ENCODE measurements around the gene DHX40.
"Not testable (repeated sequence)": the region's sequence is repeated elsewhere in the genome, so short reads cannot be mapped to it uniquely, and the experiment has no call there.

The DHX40 gene

DNA sequence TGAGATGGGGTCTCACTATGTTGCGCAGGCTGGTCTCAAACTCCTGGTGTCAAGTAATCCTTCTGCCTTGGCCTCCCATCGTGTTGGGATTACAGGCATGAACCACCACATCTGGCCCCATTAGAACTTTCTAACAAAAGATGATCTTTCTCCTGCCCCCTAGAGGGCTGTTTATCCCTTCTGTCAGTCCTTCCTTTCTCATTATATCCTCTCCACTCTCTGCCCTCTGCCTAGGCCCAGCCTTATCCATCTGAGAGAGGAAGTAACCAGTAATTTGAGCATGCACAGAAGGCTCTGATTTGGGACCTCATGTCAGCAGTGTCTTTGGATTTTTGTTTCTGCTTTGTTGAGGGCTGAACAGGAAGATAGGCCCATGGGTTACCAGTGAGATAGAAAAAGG lies 4.4 kb upstream of the DHX40 start:
- DNase-seq (ENCODE audit: low read depth): no peak

- DNase-seq (ENCODE audit: low read depth): peak; percentile 2
These were observed 532 bp downstream of the DHX40 start for GRCh38 chr17:59565959-59566324.

DNA sequence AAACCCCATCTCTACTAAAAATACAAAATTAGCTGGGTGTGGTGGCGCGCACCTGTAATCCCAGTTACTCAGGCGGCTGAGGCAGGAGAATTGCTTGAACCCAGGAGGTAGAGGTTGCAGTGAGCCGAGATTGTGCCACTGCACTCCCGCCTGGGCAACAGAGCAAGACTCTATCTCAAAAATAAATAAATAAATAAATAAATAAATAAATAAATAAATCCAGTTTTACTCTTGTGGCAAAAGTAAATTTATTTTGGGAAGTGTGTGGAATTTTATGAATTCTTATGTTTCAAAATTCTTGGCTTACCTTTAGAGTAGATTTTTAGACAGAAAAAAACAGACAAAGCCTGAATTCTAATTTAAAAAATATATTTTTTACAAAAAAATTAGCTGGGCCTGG lies 3.7 kb downstream of the DHX40 start:
- not testable (repeated sequence) for DNase-seq (ENCODE audit: low read depth)

DNA sequence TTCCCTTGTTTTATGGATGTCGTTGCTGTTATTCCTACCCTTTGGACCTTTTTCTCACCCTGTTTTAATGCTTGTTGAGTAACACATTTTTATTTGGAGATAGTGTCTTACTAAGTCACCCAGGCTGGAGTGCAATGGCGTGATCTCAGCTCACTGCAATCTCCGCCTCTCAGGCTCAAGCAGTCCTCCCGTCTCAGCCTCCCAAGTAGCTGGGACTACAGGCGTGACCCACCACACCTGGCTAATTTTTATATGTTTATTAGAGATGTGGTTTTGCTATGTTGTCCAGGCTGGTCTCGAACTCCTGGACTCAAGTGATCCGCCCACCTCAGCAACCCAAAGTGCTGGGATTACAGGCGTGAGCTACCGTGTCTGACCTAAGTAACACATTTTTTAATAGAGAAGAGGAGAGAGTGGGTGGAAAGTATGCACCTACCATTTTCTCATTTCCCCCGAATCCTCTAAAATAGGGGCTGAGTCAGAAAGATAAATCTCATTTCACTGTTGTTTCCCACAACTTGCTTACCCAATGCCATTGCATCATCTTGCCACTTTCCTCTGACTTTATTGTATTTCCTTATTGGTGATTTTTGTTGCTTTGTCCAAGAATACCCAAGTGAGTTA lies 7.0 kb downstream of the DHX40 start:
- DNase-seq (ENCODE audit: low read depth): no peak

GRCh38 chr17:59584168-59584567 lies 18.8 kb downstream of the DHX40 start:
- DNase-seq (ENCODE audit: low read depth): not testable (repeated sequence)

DNA sequence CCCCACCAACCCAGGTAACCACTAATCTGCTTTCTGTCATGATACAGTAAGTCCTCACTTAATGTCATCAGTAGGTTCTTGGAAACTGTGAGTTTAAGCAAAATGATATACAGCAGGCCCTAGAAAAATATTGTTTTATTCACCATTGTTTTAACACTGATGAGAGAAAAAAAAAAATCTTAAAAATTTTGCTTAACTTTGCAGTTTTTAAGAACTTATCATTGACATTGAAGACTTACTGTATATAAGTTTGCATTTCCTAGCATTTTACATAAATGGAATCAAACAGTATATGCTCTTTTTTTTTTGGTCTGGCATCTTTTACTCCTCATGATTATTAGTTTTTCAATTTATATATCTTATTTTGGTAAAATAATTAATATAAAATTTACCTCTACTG lies 34.8 kb downstream of the DHX40 start:
- DNase-seq (ENCODE audit: low read depth): no peak

GRCh38 chr17:59601130-59601529 lies 35.7 kb downstream of the DHX40 start:
- DNase-seq (ENCODE audit: low read depth): no peak

DNA sequence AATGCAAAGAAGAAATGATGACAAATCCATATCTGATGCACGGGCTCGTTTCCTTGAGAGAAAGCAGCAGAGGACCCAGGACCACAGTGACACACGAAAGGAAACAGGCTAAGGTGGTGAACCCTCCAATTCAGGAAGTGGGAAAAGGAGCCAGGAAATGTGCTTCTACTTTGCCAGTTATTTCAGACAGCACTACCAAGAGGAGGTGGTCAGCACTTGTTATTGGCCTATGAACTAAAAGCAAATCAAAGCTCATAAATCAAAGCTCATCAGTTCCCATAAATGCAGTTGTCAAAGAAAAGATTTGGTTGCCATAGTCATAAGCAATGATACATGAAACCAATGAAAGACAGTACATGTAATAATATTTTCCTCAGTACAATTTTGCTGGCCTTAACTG lies 41.7 kb downstream of the DHX40 start:
- no peak for DNase-seq (ENCODE audit: low read depth)

GRCh38 chr17:59607817-59608403 lies 42.5 kb downstream of the DHX40 start:
- DNase-seq (ENCODE audit: low read depth): no peak

GRCh38 chr17:59611503-59611902 lies 46.1 kb downstream of the DHX40 start:
- DNase-seq (ENCODE audit: low read depth): no peak

- DNase-seq (ENCODE audit: low read depth): no peak
These were observed 51.0 kb downstream of the DHX40 start for GRCh38 chr17:59616253-59616920.

DNA sequence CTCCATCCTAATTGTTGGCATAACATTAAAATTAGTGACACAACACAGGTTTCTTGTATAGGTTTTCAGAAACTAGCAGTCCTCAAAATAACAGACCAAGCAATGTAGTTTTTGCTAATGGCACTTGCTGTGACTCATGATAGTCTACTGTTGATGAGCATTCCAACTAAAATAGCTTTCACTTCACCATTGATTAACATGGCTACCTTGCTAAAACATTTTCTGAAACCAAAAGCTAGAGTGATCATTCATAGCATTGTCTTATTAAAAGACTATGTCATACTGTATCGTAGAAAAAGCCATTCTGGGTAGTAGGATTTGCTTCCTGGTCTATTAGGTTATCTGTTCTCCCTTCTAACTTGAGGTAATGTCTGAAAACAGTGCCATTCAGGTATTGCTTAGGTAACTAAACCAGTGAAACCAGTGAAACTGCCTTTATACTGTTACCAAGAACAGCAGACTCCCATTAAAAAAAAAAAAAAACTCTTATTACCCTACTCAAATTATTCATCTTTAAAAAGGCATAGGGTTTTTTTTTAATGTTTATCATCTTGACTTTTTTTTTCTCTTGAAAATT lies 51.8 kb downstream of the DHX40 start:
- no peak for DNase-seq (ENCODE audit: low read depth)

DNA sequence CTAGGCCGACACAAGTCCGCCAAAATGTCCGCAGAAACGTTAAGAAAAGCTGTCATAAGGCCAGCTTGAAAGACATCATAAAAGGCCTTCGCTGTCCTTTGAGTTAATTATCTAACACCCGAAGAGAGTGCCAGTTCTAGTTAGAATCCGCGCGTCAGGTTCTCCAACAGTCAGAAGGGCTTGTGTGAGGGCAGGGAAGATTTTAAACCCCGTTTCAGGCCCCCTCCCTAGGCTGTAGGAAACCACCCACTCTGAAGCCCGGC lies 53.6 kb downstream of the DHX40 start:
- DNase-seq (ENCODE audit: low read depth): no peak

GRCh38 chr17:59619298-59620063 lies 54.1 kb downstream of the DHX40 start, which contains the start of gene CLTC:
TSS of gene CLTC (plus strand) at chr17:59619895. CDS start at chr17:59620132, 237 bp downstream.
- peak; percentile 74 for DNase-seq (ENCODE audit: low read depth)

DNA sequence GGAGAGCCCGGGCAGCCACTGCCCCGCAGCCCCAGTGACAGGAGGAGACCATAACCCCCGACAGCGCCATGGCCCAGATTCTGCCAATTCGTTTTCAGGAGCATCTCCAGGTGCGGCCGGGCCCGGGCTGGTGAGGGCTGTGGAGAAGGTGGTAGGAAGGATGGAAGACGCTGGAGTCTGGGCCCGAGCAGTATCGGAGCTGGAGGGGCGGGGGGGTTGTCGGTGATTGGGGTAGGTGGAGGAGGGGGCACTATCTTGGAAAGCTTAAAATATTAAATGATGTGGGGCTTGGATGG lies 54.6 kb downstream of the DHX40 start:
- DNase-seq (ENCODE audit: low read depth): peak; percentile 4

DNA sequence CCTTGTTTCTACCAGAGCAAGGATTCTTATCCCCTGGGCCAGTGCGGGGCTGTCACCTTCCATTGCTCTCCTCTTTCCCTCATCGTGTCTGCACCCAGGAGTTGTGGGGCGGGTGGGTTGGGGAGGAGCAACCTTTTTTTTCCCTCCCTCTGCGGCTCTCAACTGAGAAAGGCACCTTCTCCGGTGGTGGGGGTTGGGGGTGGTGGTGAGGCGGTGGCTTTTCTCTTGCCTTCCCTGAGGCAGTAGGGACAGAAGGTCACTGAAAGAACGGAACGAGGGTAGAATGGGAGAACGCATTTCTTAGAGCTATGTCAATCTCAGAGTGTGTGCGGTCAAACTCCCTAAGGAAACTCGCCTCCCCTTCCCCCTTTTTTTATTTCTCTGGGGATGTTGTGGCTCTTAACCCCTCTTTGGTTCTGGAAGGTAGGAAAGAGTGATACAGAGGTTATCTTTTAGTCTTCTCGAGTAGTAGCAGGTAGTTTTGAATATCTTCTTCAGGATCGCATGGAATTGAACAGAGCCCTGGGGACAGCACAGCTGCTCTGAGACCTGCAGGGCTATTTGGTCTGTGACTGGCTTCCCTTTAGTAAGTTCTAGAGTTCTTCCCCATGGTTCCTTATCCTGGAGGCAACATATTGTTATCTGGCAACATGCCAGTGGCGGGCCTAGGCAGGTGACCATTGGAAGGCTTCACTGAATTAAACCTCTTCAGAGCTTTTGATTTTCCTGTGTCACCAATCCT lies 55.3 kb downstream of the DHX40 start:
- DNase-seq (ENCODE audit: low read depth): peak; percentile 5

GRCh38 chr17:59621771-59622170 lies 56.4 kb downstream of the DHX40 start:
- no peak for DNase-seq (ENCODE audit: low read depth)

- DNase-seq (ENCODE audit: low read depth): no peak
These were observed 57.7 kb downstream of the DHX40 start for GRCh38 chr17:59623151-59623550.

DNA sequence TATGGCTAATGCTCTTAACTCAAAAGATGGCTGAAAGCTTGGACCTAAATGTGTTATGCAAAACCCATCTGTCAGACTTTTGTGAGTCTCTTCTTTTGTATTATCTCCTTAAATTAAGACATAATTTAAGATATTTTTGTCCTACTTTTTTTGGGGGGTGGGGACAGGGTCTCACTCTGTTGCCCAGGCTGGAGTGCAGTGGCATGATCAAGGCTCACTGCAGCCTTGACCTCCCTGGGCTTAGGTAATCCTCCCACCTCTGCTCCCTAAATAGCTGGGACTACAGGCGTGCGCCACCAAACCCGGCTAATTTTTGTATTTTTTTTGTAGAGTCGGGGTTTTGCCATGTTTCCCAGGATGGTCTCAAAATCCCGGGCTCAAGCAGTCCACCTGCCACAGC lies 61.3 kb downstream of the DHX40 start:
- no peak for DNase-seq (ENCODE audit: low read depth)

- DNase-seq (ENCODE audit: low read depth): no peak
These were observed 61.9 kb downstream of the DHX40 start for GRCh38 chr17:59627274-59627673.

GRCh38 chr17:59627770-59628171 lies 62.4 kb downstream of the DHX40 start:
- DNase-seq (ENCODE audit: low read depth): no peak

- no peak for DNase-seq (ENCODE audit: low read depth)
These were observed 63.8 kb downstream of the DHX40 start for GRCh38 chr17:59629174-59629573.
